ENCODE measurements around the gene OTUD5.

OTUD5 gene

DNA sequence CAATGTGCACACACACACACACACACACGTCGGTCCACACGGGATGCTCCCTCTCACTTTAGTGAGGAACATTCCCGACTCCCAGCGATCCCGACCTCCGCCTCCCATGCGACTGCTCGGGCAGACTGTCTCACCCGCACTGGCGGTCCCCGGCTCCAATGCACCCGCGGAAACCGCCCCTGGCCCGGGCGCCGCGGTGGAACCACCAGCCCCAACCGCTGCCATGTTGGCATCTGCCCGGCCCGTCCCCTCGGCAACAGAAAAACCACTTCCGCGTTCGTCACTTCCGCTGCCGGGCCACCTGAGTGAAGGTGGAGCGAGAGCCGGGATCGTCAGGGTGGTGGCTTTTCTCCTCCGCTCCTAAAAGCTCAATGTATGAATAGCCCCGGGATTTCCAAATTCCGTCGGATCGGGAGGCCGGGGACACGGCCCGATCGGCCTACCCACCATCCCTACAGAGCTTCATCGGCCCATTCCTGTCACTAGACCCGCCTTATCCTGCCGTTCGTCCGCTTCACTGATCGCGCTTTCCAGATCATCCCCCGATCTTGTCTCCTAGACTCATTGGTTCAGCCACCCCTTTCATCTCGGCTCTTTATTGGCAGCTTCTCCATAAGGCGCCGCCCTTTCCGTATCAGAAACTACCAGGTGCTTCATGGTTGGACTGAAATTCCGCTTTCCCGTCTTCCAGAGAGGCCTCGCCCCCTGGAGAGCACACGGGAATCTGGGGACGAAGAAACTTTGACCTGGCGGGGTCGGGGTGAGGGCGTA lies 45.8 kb downstream of the OTUD5 start, which contains the start of gene SLC35A2:
SLC35A2 (minus strand) TSS at position 235 of the 771 bp plus-strand sequence; CDS start at position 225, 10 bp downstream.
- DNase-seq (ENCODE audit: low read depth in 2 of 2) = peak; percentile 74 to 77

DNA sequence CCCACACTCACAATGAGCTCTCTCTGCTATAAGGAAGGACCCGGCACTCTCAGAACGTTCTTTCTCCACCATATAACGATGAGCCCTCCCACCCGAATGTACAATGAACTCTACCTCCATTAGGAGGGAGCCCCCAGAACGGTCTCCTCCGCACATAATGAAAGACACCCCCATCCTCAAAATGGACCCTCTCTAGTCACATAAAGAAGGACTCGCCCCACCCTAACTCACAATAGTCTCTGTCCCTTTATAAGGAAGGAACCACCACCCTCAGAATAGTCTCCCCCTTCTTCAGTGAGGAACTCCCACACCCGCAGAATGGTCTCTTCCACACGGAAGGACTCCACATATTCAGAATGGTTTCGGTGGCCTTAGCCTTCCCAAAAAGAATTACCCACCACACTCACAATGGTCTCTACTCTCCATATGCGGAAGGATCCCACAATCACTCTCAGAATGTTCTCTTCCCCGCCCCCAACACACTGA lies 46.4 kb downstream of the OTUD5 start:
- DNase-seq (ENCODE audit: low read depth in 2 of 2) = no peak

DNA sequence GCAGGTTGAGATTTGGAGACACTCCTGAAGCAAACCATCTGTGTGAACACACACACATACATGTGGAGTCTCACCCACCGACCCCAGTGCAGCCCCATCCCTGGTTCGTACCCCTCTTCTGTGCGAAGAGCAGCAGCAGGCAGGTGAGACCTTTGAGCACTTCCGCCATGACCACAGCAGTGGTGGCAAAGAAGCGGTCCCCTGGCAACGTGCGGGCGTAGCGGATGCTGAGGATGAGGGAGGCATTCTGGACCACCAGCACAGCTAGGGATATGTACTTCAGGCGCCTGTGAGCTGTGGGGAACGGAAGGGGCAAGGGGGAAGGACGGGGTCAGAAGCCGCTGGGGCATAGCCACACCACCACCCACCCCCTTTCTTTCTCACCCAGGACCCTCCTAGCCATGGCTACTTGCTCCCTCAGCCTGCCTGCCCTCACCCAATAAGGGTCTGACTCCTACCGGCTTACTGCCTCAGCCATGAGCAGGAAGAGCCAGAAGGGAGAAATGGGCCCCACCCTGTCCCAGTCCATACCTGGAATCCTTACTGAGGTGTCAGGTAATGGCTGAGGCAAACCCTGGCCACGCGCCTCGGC lies 47.6 kb downstream of the OTUD5 start:
- no peak for DNase-seq (ENCODE audit: low read depth in 2 of 2)

DNA sequence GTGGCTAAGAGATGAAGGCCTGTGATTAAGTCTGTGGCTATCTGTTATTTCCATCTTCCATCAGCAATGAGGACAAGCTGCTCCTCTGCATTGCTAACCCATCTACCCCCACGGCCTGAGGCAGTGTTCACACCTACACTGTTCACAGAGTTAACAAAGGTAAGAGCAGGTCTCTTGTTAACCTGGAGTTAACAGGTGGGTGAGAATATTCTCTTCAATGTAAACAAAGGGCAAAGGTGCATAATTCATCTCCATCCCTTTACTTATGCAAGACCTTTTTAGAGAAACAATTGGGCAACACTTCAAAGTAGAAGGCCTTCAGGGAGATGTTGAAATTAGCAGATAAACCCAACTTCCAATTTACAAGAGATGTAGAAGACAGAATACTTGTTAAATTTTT lies 48.8 kb downstream of the OTUD5 start:
- DNase-seq (ENCODE audit: low read depth in 2 of 2) = no peak

DNA sequence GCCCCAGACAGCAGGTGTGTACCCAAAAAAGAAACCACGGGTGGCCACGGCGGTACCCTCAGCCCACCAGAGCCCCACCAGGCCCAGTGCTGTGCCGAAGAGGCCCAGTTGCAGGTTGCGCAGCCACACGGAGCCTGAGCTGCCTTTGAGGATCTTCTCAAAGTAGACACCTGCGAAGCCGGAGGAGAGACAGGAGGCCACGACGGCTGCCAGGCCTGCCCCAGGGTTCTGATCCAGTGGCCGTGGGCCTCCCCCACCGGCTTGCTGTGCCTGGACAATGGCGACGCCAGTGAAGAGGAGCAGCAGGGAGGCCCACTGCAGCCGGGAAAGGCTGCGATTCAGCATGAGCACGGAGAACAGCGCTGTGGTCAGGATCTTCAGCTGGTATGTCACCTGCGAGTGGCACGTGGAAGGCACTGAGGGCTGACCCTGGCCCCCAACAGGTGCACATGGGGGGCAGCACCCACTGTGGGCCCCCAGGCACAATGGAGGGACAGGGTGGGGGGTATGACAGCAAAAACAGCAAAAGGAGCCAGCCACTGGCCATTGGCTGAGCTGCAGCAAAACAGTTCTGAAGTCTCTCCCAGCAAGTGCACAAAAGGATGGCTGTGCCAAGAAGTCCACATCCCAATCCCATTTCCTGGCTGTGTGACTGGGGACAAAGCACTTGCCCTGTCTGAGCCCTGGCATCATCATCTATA lies 52.2 kb downstream of the OTUD5 start:
- no peak for DNase-seq (ENCODE audit: low read depth in 2 of 2)

DNA sequence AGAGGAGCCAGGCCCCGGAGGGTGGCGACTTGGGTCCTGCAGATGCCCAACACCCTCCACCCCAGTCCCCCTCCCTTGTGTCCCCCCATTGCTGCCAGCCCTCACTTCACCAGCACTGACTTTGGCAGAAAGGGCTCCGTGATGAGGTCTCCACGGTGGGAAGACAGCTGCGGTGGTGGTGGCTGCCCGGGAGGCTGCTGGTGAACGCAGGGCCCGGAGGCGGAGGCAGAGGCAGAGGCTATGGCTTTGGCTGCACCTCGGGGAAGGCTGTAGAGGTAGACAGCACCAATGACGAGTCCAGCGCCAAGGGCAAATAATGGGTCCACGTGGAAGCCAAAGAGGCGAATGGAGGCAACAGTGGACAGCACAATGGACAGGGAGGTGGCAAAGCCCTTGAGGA lies 52.8 kb downstream of the OTUD5 start:
- no peak for DNase-seq (ENCODE audit: low read depth in 2 of 2)

DNA sequence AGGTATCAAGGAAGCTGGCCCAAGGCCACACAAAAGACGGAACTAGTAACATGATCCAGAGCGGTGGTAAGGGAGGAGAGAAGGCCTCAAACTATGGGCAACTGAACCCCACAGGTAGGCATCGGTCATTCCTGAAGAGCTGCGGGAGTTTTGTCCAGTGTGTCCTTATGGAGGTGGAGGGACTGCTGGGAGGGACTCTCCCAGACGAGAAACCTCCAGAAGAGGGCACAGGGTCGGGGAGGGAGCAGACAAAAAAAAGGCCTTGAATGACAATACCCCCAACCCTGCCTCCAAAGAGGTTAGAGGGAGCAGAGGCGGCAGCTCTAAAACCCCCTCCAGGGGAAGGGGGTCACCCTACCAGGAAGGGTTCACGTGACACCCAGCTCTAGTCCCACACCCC lies 53.2 kb downstream of the OTUD5 start:
- no peak for DNase-seq (ENCODE audit: low read depth in 2 of 2)

DNA sequence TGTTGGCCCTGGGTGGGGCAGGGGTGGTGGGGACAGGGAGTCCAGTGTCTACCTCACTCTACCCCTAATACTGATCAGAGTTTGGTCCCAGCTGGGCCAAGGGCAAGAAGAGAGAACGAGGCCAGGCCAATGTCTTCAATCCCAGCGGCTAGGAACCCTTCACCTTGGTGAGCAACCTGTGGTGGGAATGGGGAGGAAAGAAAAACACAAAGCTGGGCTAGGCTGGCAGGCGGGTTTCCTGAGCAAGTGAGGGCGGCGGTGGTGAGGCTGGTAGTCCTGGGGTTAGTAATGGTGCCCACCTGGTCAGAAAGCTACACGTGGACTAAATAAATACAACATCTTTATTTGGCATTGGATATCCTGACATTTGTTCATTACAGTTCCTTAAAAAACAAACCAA lies 54.1 kb downstream of the OTUD5 start:
- no peak for DNase-seq (ENCODE audit: low read depth in 2 of 2)

DNA sequence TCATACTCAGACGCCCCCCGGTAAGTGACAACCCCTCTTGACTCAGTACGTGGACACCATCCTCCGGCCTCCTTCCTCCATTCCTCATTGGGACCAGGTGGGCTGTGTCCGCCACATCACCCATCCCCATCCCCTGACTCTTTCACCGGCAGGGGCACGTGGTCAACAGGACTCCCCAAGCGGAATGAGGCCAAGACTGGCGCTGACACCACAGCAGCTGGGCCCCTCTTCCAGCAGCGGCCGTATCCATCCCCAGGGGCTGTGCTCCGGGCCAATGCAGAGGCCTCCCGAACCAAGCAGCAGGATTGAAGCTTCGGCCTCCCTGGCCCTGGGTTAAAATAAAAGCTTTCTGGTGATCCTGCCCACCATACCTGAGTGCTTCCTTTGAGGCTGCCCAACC lies 54.6 kb downstream of the OTUD5 start:
- no peak for DNase-seq (ENCODE audit: low read depth in 2 of 2)

DNA sequence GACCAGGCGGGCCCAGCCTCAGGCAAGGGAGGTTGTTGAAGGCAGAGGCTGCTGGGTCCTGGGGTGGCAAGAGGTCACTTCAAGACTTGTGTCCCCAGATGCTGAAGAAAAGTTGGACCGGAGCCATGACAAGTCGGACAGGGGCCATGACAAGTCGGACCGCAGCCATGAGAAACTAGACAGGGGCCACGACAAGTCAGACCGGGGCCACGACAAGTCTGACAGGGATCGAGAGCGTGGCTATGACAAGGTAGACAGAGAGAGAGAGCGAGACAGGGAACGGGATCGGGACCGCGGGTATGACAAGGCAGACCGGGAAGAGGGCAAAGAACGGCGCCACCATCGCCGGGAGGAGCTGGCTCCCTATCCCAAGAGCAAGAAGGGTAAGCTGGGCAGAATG lies 55.3 kb downstream of the OTUD5 start:
- DNase-seq (ENCODE audit: low read depth in 2 of 2) = no peak

DNA sequence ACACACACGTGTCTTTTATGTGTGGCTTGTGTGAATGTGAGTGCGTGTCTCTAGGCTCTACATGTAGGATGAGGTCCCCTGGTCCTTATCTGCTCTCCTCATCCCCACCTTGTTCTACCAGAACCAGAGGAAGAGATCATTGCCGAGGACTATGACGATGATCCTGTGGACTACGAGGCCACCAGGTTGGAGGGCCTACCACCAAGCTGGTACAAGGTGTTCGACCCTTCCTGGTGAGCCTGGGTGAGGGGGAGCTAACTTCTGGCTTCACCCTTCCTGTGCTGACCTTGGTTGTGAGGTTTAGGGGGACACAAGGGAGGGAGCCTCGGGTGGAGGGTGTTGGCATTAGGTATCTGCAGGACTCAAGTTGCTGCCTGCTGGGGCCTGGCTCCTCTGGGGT lies 56.3 kb downstream of the OTUD5 start:
- no peak for DNase-seq (ENCODE audit: low read depth in 2 of 2)

DNA sequence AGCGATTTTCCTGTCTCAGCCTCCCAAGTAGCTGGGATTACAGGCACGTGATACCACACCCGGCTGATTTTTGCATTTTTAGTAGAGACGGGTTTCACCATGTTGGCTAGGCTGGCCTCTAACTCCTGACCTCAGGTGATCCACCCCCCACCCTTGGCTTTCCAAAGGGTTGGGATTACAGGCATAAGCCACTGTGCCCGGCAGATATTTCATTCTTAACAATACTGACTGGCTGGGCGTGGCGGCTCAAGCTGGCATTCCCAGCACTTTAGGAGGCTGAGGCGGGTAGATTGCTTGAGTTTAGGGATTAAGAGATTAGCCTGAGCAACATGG lies 58.4 kb downstream of the OTUD5 start:
- DNase-seq (ENCODE audit: low read depth in 2 of 2) = no peak

DNA sequence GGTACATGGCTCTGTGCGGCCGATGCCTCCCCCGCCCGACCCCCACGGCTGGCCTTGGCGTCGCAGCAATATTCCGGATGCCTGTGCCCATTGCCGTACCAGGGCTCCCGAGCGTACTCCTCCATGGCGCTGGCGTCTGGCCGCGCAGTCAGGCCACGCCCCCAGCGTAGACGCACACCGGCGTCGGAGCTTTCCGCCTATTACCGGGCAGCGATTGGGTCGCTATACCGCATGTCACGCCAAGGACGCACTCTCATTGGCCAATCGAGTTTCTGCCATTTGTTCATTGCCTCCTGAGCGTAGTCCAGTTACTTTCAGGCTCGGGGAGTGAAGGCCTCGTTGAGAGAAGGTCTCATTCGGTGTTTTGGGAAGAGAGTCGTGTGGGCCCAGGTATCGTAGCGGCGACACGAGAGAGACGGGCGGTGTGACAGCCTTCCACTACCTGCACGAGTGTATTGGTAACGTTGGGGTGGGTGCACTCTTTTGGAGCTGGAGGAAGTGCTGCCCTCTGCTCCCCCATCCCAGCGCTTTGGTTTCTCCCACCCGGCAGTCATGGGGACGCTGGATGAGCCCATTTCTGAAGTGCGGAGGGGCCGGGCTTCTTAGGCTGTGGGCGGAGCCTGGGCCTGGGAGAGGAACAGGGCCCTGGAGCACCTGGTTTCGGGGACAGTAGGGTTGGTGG lies 59.6 kb downstream of the OTUD5 start, which contains the start of the genes PQBP1 and TIMM17B:
PQBP1 (plus strand) TSS at position 306 of the 682 bp plus-strand sequence. CDS start 580 bp downstream, outside the sequence.
TIMM17B (minus strand) TSS at position 144 of the 682 bp plus-strand sequence; CDS start at position 125, 19 bp downstream.
- peak; percentile 73 for DNase-seq (ENCODE audit: low read depth in 2 of 2)

DNA sequence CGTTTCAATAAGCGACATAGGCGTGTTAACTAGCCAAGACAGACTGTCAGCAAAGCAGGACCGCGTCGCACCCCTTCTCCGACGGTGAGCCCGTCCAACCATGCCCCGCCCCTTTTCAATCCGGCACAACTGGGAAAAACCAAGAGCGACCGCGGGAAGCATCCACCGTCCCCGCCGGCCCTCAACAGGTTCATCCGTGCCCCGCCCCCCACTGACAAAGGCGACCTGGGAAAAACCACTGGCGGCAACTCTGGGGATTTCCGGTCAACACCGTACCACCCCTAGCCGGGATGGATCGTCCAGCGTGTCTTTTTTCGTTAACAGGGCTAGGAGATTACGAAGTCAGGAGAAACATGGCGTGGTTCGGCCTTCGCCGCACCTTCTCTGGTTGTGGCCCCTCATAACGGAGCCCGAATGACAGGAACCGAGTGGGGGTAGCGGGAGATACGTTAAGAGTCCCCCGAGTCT lies 60.2 kb downstream of the OTUD5 start:
- DNase-seq (ENCODE audit: low read depth in 2 of 2) = peak in 1 of 2 donors; percentile 28

DNA sequence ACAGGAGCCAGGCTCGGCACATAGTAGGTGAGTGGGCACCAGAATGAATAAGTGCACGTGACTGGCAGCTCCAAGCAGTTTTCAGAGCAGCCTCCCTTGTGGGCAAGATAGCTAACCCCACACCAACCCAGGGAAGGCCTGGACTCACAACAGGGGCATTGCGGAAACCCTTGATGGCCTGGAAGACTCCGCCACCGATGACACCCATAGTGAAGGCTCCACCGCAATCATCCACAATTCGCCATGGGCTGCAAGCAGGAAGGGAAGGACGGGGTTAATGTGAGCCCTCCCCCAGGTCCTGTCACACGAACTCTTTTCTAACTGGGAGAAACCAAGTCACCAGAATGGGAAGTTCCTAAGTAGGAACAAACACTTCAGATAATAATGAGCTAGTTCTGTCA lies 60.8 kb downstream of the OTUD5 start:
- no peak for DNase-seq (ENCODE audit: low read depth in 2 of 2)

DNA sequence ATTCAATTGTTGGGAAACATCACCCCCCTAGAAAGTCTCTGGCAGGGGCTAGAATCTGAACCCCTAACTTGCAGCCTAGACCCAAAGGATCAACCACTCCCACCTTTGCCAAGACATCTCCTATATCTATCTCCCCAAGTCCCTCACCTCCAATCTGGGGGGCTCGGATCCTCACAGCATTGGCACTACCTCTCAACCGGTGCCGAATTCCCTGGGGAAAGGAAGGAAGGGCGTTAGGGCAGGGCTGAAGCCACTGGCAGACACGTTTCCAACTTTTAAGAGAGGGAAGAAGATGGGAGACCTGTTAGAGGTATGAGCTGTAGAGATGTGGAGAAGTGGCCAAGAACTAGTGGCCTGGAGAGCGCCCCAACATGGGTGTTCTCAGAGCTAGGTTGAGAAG lies 62.5 kb downstream of the OTUD5 start:
- DNase-seq (ENCODE audit: low read depth in 2 of 2) = no peak

DNA sequence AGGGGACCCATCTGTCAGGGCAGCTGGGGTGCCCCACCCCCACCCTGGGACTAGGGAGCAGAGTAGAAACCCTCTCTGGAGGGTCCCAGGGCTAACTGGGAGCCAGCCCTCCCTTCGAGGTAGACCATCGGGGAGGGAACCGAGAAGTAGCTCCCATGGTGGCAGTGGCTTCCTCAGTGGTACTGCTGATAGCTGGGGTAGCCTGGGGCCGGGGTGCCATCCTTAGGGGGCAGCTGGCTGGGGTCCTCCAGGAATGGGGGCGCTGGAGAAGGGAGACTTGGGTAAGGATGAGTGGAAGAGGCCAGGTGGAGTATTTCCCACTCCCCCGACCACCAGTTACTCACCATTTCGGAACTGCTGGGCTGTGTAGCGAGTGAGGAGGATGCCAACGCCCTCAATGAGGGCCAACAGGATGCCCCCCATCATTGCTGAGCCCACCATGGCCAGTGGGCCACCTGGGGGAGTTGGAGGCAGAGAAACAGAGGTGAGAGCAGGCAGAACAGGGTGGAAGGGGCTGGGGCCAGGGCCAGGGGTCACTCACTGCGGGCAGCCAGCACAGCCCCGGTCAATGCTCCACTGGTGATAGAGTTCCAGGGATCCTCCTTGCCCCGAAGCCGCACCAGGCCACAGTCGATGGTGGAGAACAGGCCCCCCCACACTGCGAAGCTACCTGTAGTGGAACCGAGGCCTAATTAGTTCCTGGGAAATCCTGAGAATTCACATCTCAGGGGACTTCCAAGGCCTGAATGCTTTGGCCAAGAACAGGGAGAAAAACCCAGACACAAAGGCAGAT lies 63.7 kb downstream of the OTUD5 start:
- no peak for DNase-seq (ENCODE audit: low read depth in 2 of 2)

DNA sequence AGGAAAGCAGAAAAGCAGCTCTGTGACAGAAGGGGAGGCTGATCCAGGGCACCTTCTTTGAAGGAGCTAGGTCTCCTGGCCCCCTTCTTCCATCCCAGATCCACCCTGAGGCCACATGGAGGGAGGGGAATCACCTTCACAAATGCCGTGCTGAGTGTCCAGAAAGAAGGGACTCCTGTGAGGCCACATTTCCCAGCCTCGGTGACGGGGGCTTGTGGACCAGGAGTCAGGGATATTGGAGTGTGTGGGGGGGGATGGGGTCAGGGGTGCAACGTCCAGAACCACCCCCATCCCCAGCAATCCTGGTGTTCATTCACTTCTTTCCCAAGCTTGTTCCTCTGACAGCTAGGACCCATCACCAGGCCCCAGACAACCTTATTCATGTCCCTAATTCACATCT lies 64.5 kb downstream of the OTUD5 start:
- DNase-seq (ENCODE audit: low read depth in 2 of 2) = no peak

DNA sequence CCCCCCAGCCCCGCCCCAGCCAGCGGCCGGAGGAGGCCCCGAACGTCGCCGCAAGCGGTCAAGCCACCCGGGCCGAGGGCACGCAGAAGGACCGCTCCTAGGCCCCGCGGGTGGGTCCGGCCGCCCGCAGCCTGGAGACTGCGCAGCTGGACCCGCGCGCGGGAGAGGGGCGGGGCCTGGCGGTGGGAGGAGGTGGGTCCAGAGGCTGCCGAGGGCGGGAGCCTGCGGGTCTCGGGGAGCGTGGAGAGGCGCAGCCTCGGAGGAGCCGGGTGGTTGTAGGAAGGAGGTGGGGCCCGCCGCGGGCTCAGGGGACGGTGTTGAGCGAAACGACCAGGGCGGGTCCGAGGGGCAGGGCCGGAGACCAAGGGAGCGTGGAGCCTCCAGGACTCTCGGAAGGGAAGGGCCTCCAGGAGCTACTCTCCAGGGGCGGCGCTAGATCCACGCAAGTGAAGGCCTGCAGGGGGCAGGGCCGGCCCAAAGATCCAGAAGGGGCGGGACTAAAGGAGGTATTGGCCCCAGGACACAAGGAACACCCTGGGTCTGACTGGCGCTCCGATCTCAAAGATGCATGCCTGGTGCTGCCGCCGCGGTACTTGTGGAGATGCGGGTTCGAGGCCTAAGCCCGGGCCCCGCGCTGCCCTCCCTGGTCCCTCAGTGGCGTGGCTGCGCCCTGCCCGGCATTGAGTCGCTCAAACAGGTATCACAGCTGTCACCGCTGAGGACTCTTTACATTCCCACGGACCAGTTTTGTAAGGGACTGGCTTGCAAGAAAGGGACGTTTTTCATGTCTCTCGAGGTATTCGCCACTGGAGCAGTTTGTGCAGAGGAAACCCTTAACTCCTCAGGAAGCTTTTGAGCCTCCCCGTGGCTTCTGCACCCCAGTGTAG lies 65.8 kb downstream of the OTUD5 start:
- peak; percentile 44 to 48 for DNase-seq (ENCODE audit: low read depth in 2 of 2)

DNA sequence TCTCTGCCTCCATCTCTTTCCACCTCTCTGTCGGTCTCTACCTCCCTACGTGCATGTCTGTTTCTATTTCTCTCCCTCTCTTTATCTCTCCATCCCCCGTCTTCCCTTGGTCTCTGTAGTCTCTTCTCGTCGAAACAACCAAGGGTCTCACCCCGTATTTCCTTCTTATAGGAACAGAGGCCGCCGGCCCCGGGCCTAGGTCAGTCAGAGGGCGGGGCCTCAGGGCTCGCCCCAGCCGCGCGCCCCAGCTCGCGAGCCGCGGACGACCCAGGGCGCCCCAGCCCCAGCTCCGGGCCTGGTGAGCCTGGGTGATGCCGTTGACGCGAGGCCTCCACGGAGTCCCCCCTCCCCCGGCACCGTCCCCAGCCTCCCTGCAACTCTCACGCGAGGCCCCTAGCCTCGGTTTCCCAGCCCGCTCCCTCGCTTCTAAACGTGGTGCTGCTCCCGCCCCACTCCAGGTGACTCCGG lies 66.4 kb downstream of the OTUD5 start:
- DNase-seq (ENCODE audit: low read depth in 2 of 2) = no peak

All from stimulated activated CD8-positive, alpha-beta memory T cell treated with anti-CD3 and anti-CD28 coated beads, Interleukin-15, amount 100 ng/mL, for 4 hours (primary cell).